AG09309 (cell line): ENCODE measurements around the gene MPHOSPH6.

Source experiments
- DNase-seq: peaks from one replicate; pipeline ENCODE4 v3.0.0-alpha.2; 2010; ENCODE audit warnings: low read depth
- H3K4me3 ChIP-seq: 2 replicates; pipeline ENCODE4 v1.5.1; 2011; ENCODE audit warnings: mild to moderate bottlenecking, low read depth, low read length, moderate library complexity; ENCODE audit not compliant: control insufficient read depth
- TF ChIP-seq, protein P1 (sequence below): IDR thresholded peaks from 2 replicates; pipeline ENCODE4 v1.5.1; 2011; ENCODE audit warnings: mild to moderate bottlenecking, low read depth, low read length, inconsistent platforms; ENCODE audit not compliant: insufficient read depth, control insufficient read depth; ENCODE audit errors: missing control alignments

The MPHOSPH6 gene

GRCh38 chr16:82197540-82198240 lies 27.7 kb upstream of the MPHOSPH6 start:
- no peak overlapping the region for H3K4me3 ChIP-seq
- TF ChIP-seq, protein P1, sequence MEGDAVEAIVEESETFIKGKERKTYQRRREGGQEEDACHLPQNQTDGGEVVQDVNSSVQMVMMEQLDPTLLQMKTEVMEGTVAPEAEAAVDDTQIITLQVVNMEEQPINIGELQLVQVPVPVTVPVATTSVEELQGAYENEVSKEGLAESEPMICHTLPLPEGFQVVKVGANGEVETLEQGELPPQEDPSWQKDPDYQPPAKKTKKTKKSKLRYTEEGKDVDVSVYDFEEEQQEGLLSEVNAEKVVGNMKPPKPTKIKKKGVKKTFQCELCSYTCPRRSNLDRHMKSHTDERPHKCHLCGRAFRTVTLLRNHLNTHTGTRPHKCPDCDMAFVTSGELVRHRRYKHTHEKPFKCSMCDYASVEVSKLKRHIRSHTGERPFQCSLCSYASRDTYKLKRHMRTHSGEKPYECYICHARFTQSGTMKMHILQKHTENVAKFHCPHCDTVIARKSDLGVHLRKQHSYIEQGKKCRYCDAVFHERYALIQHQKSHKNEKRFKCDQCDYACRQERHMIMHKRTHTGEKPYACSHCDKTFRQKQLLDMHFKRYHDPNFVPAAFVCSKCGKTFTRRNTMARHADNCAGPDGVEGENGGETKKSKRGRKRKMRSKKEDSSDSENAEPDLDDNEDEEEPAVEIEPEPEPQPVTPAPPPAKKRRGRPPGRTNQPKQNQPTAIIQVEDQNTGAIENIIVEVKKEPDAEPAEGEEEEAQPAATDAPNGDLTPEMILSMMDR: no peak
- DNase-seq: no peak

DNA sequence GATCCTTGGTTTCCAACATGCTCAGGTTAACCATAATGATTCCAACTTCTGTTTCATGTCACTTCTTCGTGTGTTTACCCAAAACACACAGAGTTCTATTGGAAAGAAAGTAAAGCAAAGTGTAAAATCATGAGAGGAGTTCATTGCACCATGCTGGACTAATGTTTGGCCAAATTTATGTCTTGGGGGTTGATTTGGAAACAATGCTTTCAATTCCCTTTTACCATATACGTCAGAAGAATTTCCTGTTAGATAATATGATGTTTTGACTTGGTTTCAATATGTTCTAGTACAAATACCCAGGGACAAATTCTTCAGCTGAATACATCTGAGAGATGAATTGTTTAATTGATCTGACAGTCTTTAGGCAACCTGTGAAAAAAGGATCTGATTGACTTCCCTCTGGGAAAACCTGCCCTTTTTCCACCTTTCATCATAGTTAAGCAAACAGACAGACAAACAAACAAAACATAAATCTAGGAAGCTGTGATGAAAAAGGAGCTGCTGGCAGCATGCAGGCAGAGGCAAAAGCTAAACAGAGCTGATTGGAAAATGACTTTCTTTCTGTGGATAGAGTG lies 26.0 kb upstream of the MPHOSPH6 start:
- no peak overlapping the region for H3K4me3 ChIP-seq
- TF ChIP-seq, protein P1: no peak
- DNase-seq: no peak

DNA sequence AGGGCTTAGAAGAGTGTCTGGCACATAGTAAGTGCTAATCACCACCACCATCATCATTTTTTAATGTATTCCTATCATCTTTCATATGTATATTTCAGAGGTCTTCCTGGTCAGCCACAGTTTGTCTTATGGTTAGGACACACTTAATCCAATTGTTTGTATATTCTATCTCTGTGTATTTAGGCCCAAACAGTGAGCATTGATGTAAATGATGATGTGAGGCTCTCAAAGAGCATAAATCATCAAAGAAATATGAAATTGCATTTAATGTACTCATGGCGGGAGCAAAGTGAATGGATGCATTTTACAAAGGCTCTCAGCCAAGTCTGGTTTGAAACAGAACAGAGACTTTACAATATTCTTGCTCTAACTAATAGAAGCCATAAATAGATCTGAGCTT lies 24.1 kb upstream of the MPHOSPH6 start:
- no peak overlapping the region for H3K4me3 ChIP-seq
- DNase-seq: no peak
- TF ChIP-seq, protein P1: no peak

DNA sequence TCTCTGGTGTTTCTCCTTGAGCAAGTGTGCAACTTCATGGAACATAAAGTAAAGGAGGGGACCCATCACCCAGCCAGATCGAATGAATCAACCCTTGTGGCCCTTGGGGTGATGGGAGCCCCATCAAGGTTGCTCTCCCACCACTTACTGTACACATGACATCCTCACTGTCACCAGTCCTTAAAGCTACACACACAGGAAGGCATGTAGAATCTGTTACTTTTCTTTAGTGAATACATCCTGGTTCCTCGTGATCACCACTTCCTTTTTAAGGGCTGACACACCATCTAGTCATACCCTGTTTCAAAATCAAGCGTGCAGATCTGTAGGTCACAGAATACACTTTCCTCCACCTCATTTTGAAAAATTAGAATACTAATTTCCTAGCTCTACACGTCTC lies 22.6 kb upstream of the MPHOSPH6 start:
- TF ChIP-seq, protein P1: no peak
- peak; percentile 28 for DNase-seq
- H3K4me3 ChIP-seq: no peak overlapping the region

DNA sequence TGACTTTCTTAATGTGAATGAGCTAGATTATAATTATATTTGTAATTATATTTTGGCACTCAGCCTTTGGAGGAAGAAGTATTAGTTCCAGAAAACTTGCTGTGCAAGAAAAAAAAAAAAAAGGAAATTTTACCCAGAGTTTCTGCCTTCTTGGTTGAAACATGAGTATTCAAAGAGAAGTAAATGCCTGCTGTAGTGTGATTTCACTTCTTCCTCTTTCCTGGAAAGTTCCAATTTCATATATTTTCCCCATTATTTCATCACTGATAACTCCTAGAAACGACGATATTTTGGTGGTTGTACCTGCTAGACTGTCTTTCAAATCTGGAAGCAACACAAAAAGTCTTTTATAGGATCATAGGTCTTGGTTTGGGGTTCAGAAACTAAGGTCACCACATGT lies 20.4 kb upstream of the MPHOSPH6 start:
- no peak for DNase-seq
- TF ChIP-seq, protein P1: no peak
- H3K4me3 ChIP-seq: no peak overlapping the region

DNA sequence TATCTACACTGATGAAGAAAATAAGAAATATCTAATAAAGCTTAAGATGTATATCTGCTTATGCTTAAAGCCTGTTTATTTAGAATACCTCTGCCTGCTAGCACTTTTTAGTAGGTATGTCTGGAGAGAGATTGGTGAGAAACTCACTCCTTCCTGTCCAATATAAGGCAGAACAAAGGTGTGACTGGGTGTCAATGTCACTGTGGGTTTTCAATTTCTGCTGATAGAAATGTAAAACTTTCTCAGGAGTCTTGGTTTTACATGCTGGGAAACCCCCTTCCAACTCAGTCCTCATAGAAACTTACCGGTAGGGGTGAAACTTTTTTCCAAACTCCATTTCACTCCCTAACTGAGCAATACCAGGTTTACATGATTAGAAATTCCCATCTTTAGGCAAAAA lies 17.8 kb upstream of the MPHOSPH6 start:
- no peak overlapping the region for H3K4me3 ChIP-seq
- TF ChIP-seq, protein P1: no peak
- no peak for DNase-seq
